K562 (cell line): Measurements from ENCODE around the gene ASIC3. TPM values are rescaled to one million over a fixed set of nuclear protein-coding genes. Genes with fewer than 3 reads are reported as not detected.

ENCODE experiments used
- AFF1 ChIP-seq, 2 experiments: fragments of 450-650 bp; IDR thresholded peaks; 2 replicates each; pipeline ENCODE4 v1.6.1; 2018; ENCODE audit warnings: mild to moderate bottlenecking in 2 of 2, low read depth in 1 of 2; ENCODE audit not compliant: partially characterized antibody in 2 of 2
- BCOR ChIP-seq: fragments of 450-650 bp; IDR thresholded peaks from 2 replicates; pipeline ENCODE4 v1.6.1; 2016
- CBX2 ChIP-seq: fragments of 200-600 bp; sonication (generic); IDR thresholded peaks from one replicate; pipeline ENCODE4 v1.6.1; 2012; ENCODE audit warnings: mild to moderate bottlenecking, low read length, inconsistent platforms; ENCODE audit not compliant: insufficient read depth, poor library complexity, severe bottlenecking
- FOSL1 ChIP-seq: fragments of 200-800 bp; sonication (Bioruptor generic); conservative IDR thresholded peaks from 2 replicates; pipeline ENCODE4 v1.6.1; 2016; ENCODE audit warnings: missing genetic modification characterization, missing compliant biosample characterization
- FUS ChIP-seq: fragments of 200-400 bp; formaldehyde crosslinking; optimal IDR thresholded peaks from 2 replicates; pipeline ENCODE3; 2017; ENCODE audit warnings: low read depth, low read length
- HMG20B ChIP-seq: fragments of 250-450 bp; sonication (Bioruptor Pico); IDR thresholded peaks from 2 replicates; pipeline ENCODE4 v1.5.0; 2021; ENCODE audit warnings: mild to moderate bottlenecking
- KAT7 ChIP-seq: sonication (generic); formaldehyde crosslinking; IDR thresholded peaks from 2 replicates; pipeline ENCODE4 v1.8.0; 2022; ENCODE audit warnings: missing genetic modification reagents, mild to moderate bottlenecking, borderline replicate concordance
- KLF6 ChIP-seq: fragments of 250-450 bp; sonication (Bioruptor Pico); IDR thresholded peaks from 2 replicates; pipeline ENCODE4 v1.4.0; 2020; ENCODE audit warnings: mild to moderate bottlenecking, moderate library complexity, borderline replicate concordance
- POLR2B ChIP-seq: fragments of 450-650 bp; IDR thresholded peaks from 2 replicates; pipeline ENCODE4 v1.6.1; 2018; ENCODE audit warnings: low read depth; ENCODE audit not compliant: partially characterized antibody
- SAP30 ChIP-seq: fragments of 200-600 bp; sonication (generic); IDR thresholded peaks from 2 replicates; pipeline ENCODE4 v1.6.1; 2012; ENCODE audit warnings: borderline replicate concordance, low read depth, mild to moderate bottlenecking, moderate library complexity, low read length, control low read depth, inconsistent platforms; ENCODE audit not compliant: insufficient read depth, poor library complexity, severe bottlenecking
- SMAD3 ChIP-seq: fragments of 450-650 bp; formaldehyde crosslinking; conservative IDR thresholded peaks from 2 replicates; pipeline ENCODE4 v1.4.0; 2020; ENCODE audit warnings: mild to moderate bottlenecking
- TCF7L2 ChIP-seq: fragments of 150-350 bp; IDR thresholded peaks from 2 replicates; pipeline ENCODE4 v1.6.1; 2016; ENCODE audit warnings: low read depth, mild to moderate bottlenecking, low read length, moderate library complexity
- TOE1 ChIP-seq, 2 experiments: fragments of 450-650 bp in 1 of 2; sonication (generic) in 1 of 2; formaldehyde crosslinking in 1 of 2; IDR thresholded peaks; 2 replicates each; pipeline versions ENCODE4 v1.7.1 to v1.8.0; 2016 to 2022; ENCODE audit warnings: borderline replicate concordance in 2 of 2, mild to moderate bottlenecking in 2 of 2, antibody characterized with exemption in 1 of 2, inconsistent platforms in 1 of 2, low read depth in 1 of 2, missing genetic modification reagents in 1 of 2, moderate library complexity in 1 of 2
- ZBTB8A ChIP-seq: fragments of 450-650 bp; IDR thresholded peaks from 2 replicates; pipeline ENCODE4 v1.6.1; 2018; ENCODE audit warnings: mild to moderate bottlenecking, moderate library complexity; ENCODE audit not compliant: partially characterized antibody
- ZC3H4 ChIP-seq: sonication (generic); formaldehyde crosslinking; IDR thresholded peaks from 2 replicates; pipeline ENCODE4 v1.9.0; 2021; ENCODE audit warnings: missing genetic modification reagents, borderline replicate concordance
- ZNF165 ChIP-seq: fragments of 250-450 bp; sonication (Bioruptor Pico); IDR thresholded peaks from 2 replicates; pipeline ENCODE4 v1.4.0; 2020; ENCODE audit warnings: borderline replicate concordance
- ZNF644 ChIP-seq: fragments of 200-800 bp; sonication (Bioruptor generic); IDR thresholded peaks from 2 replicates; pipeline ENCODE4 v1.6.1; 2016; ENCODE audit warnings: low read depth, missing genetic modification characterization, missing compliant biosample characterization
- polyA plus RNA-seq, 8 experiments: library from polyadenylated mRNA; depleted of rRNA in 4 of 8; stranded (reverse) in 5 of 8; unstranded in 3 of 8; fragments of >200 nt; fragmentation: Nextera tagmentation in 2 of 8; fragmentation: Illumina TruSeq in 1 of 8; extraction: Ambion mirVana in 2 of 8; extraction: Trizol in 1 of 8; gene quantifications; 2 replicates each; pipeline versions ENCODE4 v1.2.1 to v1.2.3, GENCODE V29; 2011 to 2014; ENCODE audit warnings: inconsistent platforms in 1 of 8, missing spikeins in 1 of 8
- total RNA-seq, 7 experiments: library from RNA; depleted of rRNA in 6 of 7; stranded (reverse); fragments of >200 nt in 6 of 7; fragmentation: Illumina TruSeq in 2 of 7; extraction: Trizol in 2 of 7; gene quantifications; 2 replicates each; pipeline versions ENCODE4 v1.2.1 to v1.2.3, GENCODE V29; 2011 to 2021; ENCODE audit warnings: low replicate concordance in 1 of 7
- TF ChIP-seq, protein P1 (sequence below): sonication (generic); formaldehyde crosslinking; IDR thresholded peaks from 2 replicates; pipeline ENCODE4 v1.8.1; 2023; ENCODE audit warnings: mild to moderate bottlenecking, missing genetic modification reagents
- TF ChIP-seq, protein P2 (sequence below): sonication (generic); formaldehyde crosslinking; IDR thresholded peaks from 2 replicates; pipeline ENCODE4 v1.8.0; 2023; ENCODE audit warnings: mild to moderate bottlenecking, missing genetic modification reagents

Gene ASIC3
- total and polyA plus RNA-seq, 9 of the 15 experiments (the other 6 are each of a cell fraction or from before 2014, with no cell fraction given), result 0.11 to 5.0 (median 0.87) TPM

DNA sequence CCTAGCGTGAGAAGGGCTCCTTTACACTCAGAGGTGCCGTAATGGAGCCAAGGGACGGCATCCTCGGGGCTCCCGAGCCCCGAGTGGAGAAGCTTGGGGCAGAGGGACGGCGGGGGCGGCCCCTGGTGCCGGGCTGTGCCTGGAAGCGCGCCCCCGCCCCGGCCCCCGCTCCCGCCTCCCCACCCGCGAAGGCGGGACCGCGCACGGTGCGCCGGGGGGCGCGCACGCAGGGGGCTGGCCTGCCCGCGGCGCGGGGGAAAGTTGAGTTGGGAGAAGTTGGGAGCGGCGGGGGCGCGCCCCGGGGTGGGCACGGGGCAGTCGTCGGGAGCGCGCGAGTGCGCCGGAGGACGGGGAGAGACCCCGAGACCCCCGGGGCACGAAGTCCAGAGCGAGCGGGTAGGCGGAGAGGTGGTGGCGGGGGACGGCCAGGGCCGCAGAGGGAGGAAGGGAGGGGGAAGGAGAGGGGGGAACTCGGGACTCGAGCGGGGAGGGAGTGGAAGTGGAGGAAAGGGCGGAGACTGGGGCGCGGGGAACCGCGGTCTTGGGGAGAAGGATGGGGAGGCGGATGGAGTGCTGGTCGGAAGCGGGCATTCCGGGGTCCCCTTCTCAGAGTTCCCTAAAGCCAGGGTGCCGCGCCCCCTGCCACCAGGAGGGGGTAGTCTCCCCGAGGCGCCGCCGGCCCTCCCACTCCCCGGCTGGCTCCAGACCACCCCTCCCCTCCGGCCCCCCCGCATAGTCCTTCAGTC lies 11.2 kb downstream of the ASIC3 start, which contains the start of gene SLC4A2 (continued):
- TF ChIP-seq CBX2 (no peak), AFF1 (IDR thresholded peaks at IDR 0.05; ENCODE audit: low read depth in 1 of 2, partially characterized antibody in 2 of 2) (no peak), TOE1 (IDR thresholded peaks at IDR 0.05; ENCODE audit: borderline replicate concordance) (peak; percentile 76; the same call in 1 of the 2 replicates), TOE1 (CRISPR knock-in tag; IDR thresholded peaks at IDR 0.05; ENCODE audit: borderline replicate concordance, low read depth) (no peak), SAP30 (peak; percentile 17), ZC3H4 (no peak), ZNF165 (CRISPR knock-in tag) (no peak), ZNF644 (tag) (peak; percentile 98), SMAD3 (CRISPR knock-in tag) (no peak), BCOR (peak; percentile 42; the same call in 1 of the 2 replicates), TCF7L2 (no peak), ZBTB8A (no peak), HMG20B (no peak), KLF6 (CRISPR knock-in tag) (no peak), FOSL1 (peak; percentile 50), FUS (no peak), KAT7 (CRISPR knock-in tag) (peak; percentile 16; the same call in 1 of the 2 replicates), POLR2B (peak; percentile 62)
- TF ChIP-seq, protein P1, sequence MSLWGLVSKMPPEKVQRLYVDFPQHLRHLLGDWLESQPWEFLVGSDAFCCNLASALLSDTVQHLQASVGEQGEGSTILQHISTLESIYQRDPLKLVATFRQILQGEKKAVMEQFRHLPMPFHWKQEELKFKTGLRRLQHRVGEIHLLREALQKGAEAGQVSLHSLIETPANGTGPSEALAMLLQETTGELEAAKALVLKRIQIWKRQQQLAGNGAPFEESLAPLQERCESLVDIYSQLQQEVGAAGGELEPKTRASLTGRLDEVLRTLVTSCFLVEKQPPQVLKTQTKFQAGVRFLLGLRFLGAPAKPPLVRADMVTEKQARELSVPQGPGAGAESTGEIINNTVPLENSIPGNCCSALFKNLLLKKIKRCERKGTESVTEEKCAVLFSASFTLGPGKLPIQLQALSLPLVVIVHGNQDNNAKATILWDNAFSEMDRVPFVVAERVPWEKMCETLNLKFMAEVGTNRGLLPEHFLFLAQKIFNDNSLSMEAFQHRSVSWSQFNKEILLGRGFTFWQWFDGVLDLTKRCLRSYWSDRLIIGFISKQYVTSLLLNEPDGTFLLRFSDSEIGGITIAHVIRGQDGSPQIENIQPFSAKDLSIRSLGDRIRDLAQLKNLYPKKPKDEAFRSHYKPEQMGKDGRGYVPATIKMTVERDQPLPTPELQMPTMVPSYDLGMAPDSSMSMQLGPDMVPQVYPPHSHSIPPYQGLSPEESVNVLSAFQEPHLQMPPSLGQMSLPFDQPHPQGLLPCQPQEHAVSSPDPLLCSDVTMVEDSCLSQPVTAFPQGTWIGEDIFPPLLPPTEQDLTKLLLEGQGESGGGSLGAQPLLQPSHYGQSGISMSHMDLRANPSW (CRISPR knock-in tag), result no peak; the same call in 1 of the 2 replicates
- TF ChIP-seq, protein P2, sequence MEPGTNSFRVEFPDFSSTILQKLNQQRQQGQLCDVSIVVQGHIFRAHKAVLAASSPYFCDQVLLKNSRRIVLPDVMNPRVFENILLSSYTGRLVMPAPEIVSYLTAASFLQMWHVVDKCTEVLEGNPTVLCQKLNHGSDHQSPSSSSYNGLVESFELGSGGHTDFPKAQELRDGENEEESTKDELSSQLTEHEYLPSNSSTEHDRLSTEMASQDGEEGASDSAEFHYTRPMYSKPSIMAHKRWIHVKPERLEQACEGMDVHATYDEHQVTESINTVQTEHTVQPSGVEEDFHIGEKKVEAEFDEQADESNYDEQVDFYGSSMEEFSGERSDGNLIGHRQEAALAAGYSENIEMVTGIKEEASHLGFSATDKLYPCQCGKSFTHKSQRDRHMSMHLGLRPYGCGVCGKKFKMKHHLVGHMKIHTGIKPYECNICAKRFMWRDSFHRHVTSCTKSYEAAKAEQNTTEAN, result no peak
